ENCODE results near the gene POPDC2. TPM values are rescaled to one million over a fixed set of nuclear protein-coding genes. Genes with fewer than 3 reads are reported as not detected.
A peak's percentile ranks its signal among the peaks of the same experiment; 100 is the strongest.

The POPDC2 gene
- polyA plus RNA-seq, 4 donors: 1.8 to 8.6 (median 3.3) TPM

GRCh38 chr3:119639494-119640350, 20.7 kb downstream of the POPDC2 start:
- H3K9me3 ChIP-seq (ENCODE audit: control insufficient read depth in 2 of 2, insufficient read depth in 1 of 2, low read depth in 1 of 2, low read length in 1 of 2): no peaks in the 10 kb centered on the region
- no peak overlapping the region for H3K4me3 ChIP-seq (ENCODE audit: low read depth in 1 of 3, low read length in 3 of 3)
- 69 to 95% (median 82%) methylated on average over 2 of the region's 2 CpGs for WGBS, 3 donors
- no peaks in the 10 kb centered on the region for H3K27me3 ChIP-seq (ENCODE audit: control insufficient read depth in 3 of 3, insufficient read depth in 3 of 3, low read length in 3 of 3)
- peak overlapping the region in 1 of 3 donors; percentile 22 for H3K27ac ChIP-seq (ENCODE audit: low read depth in 1 of 3, low read length in 2 of 3)
- FAIRE-seq: no peak
- no peak for DNase-seq
- peaks cover 0 to 6% (median 2%) of the 10 kb centered on the region in 3 donors for H3K4me1 ChIP-seq (ENCODE audit: control insufficient read depth in 3 of 3, insufficient read depth in 2 of 3, low read depth in 1 of 3, low read length in 2 of 3)
- peaks cover 0 to 6% (median 0%) of the 10 kb centered on the region in 3 donors for H3K36me3 ChIP-seq (ENCODE audit: control insufficient read depth in 3 of 3, insufficient read depth in 2 of 3, low read depth in 1 of 3, low read length in 3 of 3)

- DNase-seq (no peak), FAIRE-seq (no peak)
- Histone ChIP-seq H3K27me3 (ENCODE audit: control insufficient read depth in 3 of 3, insufficient read depth in 3 of 3, low read length in 3 of 3) (no peaks in the 10 kb centered on the region), H3K27ac (ENCODE audit: low read depth in 1 of 3, low read length in 2 of 3) (peak overlapping the region in 1 of 3 donors; percentile 96), H3K36me3 (ENCODE audit: control insufficient read depth in 3 of 3, insufficient read depth in 2 of 3, low read depth in 1 of 3, low read length in 3 of 3) (peaks cover 0 to 5% (median 0%) of the 10 kb centered on the region in 3 donors), H3K4me3 (ENCODE audit: low read depth in 1 of 3, low read length in 3 of 3) (no peak overlapping the region), H3K9me3 (ENCODE audit: control insufficient read depth in 2 of 2, insufficient read depth in 1 of 2, low read depth in 1 of 2, low read length in 1 of 2) (no peaks in the 10 kb centered on the region), H3K4me1 (ENCODE audit: control insufficient read depth in 3 of 3, insufficient read depth in 2 of 3, low read depth in 1 of 3, low read length in 2 of 3) (peaks cover 0 to 6% (median 2%) of the 10 kb centered on the region in 3 donors)
- WGBS, 3 donors: 58 to 88% (median 77%) methylated on average over 3 of the region's 3 CpGs
Observed at GRCh38 chr3:119637679-119638477, 22.5 kb downstream of the POPDC2 start.

- Histone ChIP-seq H3K4me1 (ENCODE audit: control insufficient read depth in 3 of 3, insufficient read depth in 2 of 3, low read depth in 1 of 3, low read length in 2 of 3) (peaks cover 0 to 6% (median 2%) of the 10 kb centered on the region in 3 donors), H3K4me3 (ENCODE audit: low read depth in 1 of 3, low read length in 3 of 3) (no peak overlapping the region), H3K27ac (ENCODE audit: low read depth in 1 of 3, low read length in 2 of 3) (peak overlapping the region in 1 of 3 donors; percentile 96), H3K9me3 (ENCODE audit: control insufficient read depth in 2 of 2, insufficient read depth in 1 of 2, low read depth in 1 of 2, low read length in 1 of 2) (no peaks in the 10 kb centered on the region), H3K27me3 (ENCODE audit: control insufficient read depth in 3 of 3, insufficient read depth in 3 of 3, low read length in 3 of 3) (no peaks in the 10 kb centered on the region), H3K36me3 (ENCODE audit: control insufficient read depth in 3 of 3, insufficient read depth in 2 of 3, low read depth in 1 of 3, low read length in 3 of 3) (peaks cover 0 to under 1% (median 0%) of the 10 kb centered on the region in 3 donors)
- DNase-seq (no peak), FAIRE-seq (no peak)
- WGBS, 3 donors: 93 to 94% (median 93%) methylated on average over 4 of the region's 4 CpGs
Observed at GRCh38 chr3:119636891-119637611, 23.3 kb downstream of the POPDC2 start.

DNA sequence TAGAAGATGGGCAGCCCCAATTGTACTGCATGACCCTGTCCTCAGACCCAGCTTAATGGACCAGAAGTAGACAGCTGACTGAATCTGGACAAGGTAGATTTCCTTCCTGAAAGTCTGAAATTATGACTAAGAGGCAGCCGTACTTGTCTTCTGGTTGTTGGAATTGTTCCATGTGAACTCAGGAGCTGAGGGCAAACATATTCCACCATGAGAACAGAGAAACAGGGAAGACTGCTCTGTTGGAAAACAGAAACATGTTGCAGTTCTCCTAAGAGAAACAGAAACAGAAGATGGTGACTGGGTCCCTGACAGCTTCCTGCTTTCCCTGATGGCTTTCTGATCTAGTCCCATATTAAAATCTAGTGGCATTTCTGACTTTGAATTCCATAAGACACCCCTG, 24.1 kb downstream of the POPDC2 start:
- no peak for DNase-seq
- peaks cover 0 to 6% (median 2%) of the 10 kb centered on the region in 3 donors for H3K4me1 ChIP-seq (ENCODE audit: control insufficient read depth in 3 of 3, insufficient read depth in 2 of 3, low read depth in 1 of 3, low read length in 2 of 3)
- peak overlapping the region in 1 of 3 donors; percentile 12 for H3K27ac ChIP-seq (ENCODE audit: low read depth in 1 of 3, low read length in 2 of 3)
- H3K9me3 ChIP-seq (ENCODE audit: control insufficient read depth in 2 of 2, insufficient read depth in 1 of 2, low read depth in 1 of 2, low read length in 1 of 2): no peaks in the 10 kb centered on the region
- FAIRE-seq: no peak
- 36 to 39% (median 37%) methylated on average over 1 of the region's 1 CpG for WGBS, 3 donors
- no peaks in the 10 kb centered on the region for H3K36me3 ChIP-seq (ENCODE audit: control insufficient read depth in 3 of 3, insufficient read depth in 2 of 3, low read depth in 1 of 3, low read length in 3 of 3)
- no peaks in the 10 kb centered on the region for H3K27me3 ChIP-seq (ENCODE audit: control insufficient read depth in 3 of 3, insufficient read depth in 3 of 3, low read length in 3 of 3)
- H3K4me3 ChIP-seq (ENCODE audit: low read depth in 1 of 3, low read length in 3 of 3): no peak overlapping the region

- no peak for FAIRE-seq
- WGBS, 3 donors: 89 to 92% (median 92%) methylated on average over 10 of the region's 10 CpGs
Observed at GRCh38 chr3:119635719-119636118, 24.7 kb downstream of the POPDC2 start.

DNA sequence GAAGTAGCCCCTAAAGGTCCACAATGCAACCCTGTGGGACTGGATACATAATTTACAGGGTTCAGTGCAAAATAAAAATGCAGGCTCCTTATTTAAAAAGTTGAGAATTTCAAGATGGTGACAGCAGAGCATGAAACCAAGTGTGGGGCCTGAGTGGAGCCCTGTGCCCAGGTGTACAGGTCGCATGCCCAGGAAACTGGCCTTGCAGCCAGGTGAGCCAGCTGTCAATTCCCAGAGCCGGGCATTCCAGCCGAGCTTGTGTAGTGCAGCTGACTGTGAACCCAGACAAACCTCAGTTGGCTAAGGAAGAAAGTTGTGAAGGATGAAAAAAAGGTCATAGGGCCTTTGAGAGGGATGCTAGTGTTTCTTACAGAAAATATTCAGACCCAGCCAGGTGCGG, 27.6 kb downstream of the POPDC2 start:
- WGBS, 3 donors: 73 to 89% (median 75%) methylated on average over 4 of the region's 4 CpGs
- H3K4me1 ChIP-seq (ENCODE audit: control insufficient read depth in 3 of 3, insufficient read depth in 2 of 3, low read depth in 1 of 3, low read length in 2 of 3): peaks cover 0 to 4% (median under 1%) of the 10 kb centered on the region in 3 donors
- H3K9me3 ChIP-seq (ENCODE audit: control insufficient read depth in 2 of 2, insufficient read depth in 1 of 2, low read depth in 1 of 2, low read length in 1 of 2): no peaks in the 10 kb centered on the region
- no peak overlapping the region for H3K27ac ChIP-seq (ENCODE audit: low read depth in 1 of 3, low read length in 2 of 3)
- DNase-seq (no peak), FAIRE-seq (no peak)
- no peaks in the 10 kb centered on the region for H3K36me3 ChIP-seq (ENCODE audit: control insufficient read depth in 3 of 3, insufficient read depth in 2 of 3, low read depth in 1 of 3, low read length in 3 of 3)
- H3K27me3 ChIP-seq (ENCODE audit: control insufficient read depth in 3 of 3, insufficient read depth in 3 of 3, low read length in 3 of 3): no peaks in the 10 kb centered on the region
- no peak overlapping the region for H3K4me3 ChIP-seq (ENCODE audit: low read depth in 1 of 3, low read length in 3 of 3)

More at GRCh38 chr3:119635719-119636118, 24.7 kb downstream of the POPDC2 start:
- H3K4me1 ChIP-seq (ENCODE audit: control insufficient read depth in 3 of 3, insufficient read depth in 2 of 3, low read depth in 1 of 3, low read length in 2 of 3): peaks cover 0 to 6% (median 2%) of the 10 kb centered on the region in 3 donors
- DNase-seq: no peak
- H3K4me3 ChIP-seq (ENCODE audit: low read depth in 1 of 3, low read length in 3 of 3): no peak overlapping the region
- no peaks in the 10 kb centered on the region for H3K27me3 ChIP-seq (ENCODE audit: control insufficient read depth in 3 of 3, insufficient read depth in 3 of 3, low read length in 3 of 3)
- H3K36me3 ChIP-seq (ENCODE audit: control insufficient read depth in 3 of 3, insufficient read depth in 2 of 3, low read depth in 1 of 3, low read length in 3 of 3): no peaks in the 10 kb centered on the region
- no peaks in the 10 kb centered on the region for H3K9me3 ChIP-seq (ENCODE audit: control insufficient read depth in 2 of 2, insufficient read depth in 1 of 2, low read depth in 1 of 2, low read length in 1 of 2)
- H3K27ac ChIP-seq (ENCODE audit: low read depth in 1 of 3, low read length in 2 of 3): peak overlapping the region in 1 of 3 donors; percentile 12

GRCh38 chr3:119632216-119632615, 28.2 kb downstream of the POPDC2 start:
- H3K27ac ChIP-seq (ENCODE audit: low read depth in 1 of 3, low read length in 2 of 3): no peak overlapping the region
- no peak overlapping the region for H3K4me3 ChIP-seq (ENCODE audit: low read depth in 1 of 3, low read length in 3 of 3)
- no peaks in the 10 kb centered on the region for H3K27me3 ChIP-seq (ENCODE audit: control insufficient read depth in 3 of 3, insufficient read depth in 3 of 3, low read length in 3 of 3)
- H3K9me3 ChIP-seq (ENCODE audit: control insufficient read depth in 2 of 2, insufficient read depth in 1 of 2, low read depth in 1 of 2, low read length in 1 of 2): no peaks in the 10 kb centered on the region
- no peaks in the 10 kb centered on the region for H3K36me3 ChIP-seq (ENCODE audit: control insufficient read depth in 3 of 3, insufficient read depth in 2 of 3, low read depth in 1 of 3, low read length in 3 of 3)
- 72 to 81% (median 74%) methylated on average over 4 of the region's 4 CpGs for WGBS, 3 donors
- DNase-seq (no peak), FAIRE-seq (no peak)
- H3K4me1 ChIP-seq (ENCODE audit: control insufficient read depth in 3 of 3, insufficient read depth in 2 of 3, low read depth in 1 of 3, low read length in 2 of 3): peaks cover 0 to 4% (median 0%) of the 10 kb centered on the region in 3 donors

DNA sequence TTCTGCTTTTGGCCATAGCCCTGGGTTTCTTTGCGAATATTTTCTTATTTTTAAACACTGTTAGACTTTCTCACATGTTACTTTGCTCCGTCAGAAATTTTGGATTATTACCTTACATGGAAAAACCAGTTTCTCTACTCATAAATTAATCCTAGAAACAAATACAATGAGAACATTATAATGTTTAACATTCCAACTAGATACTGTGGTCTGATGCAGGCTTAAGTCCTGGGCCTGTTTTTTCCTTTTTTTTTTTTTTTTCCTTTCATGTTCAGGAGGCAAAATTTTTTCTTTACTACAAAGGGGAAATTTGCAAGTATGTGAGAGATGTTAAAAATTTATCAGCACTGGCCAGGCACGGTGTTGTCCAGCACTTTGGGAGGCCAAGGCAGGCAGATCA, 28.9 kb downstream of the POPDC2 start:
- 69 to 77% (median 72%) methylated on average over 3 of the region's 3 CpGs for WGBS, 3 donors
- H3K27ac ChIP-seq (ENCODE audit: low read depth in 1 of 3, low read length in 2 of 3): no peak overlapping the region
- FAIRE-seq: no peak

More for the DNA sequence above, 28.9 kb downstream of the POPDC2 start:
- Histone ChIP-seq H3K27me3 (ENCODE audit: control insufficient read depth in 3 of 3, insufficient read depth in 3 of 3, low read length in 3 of 3) (no peaks in the 10 kb centered on the region), H3K9me3 (ENCODE audit: control insufficient read depth in 2 of 2, insufficient read depth in 1 of 2, low read depth in 1 of 2, low read length in 1 of 2) (no peaks in the 10 kb centered on the region), H3K4me3 (ENCODE audit: low read depth in 1 of 3, low read length in 3 of 3) (no peak overlapping the region), H3K36me3 (ENCODE audit: control insufficient read depth in 3 of 3, insufficient read depth in 2 of 3, low read depth in 1 of 3, low read length in 3 of 3) (no peaks in the 10 kb centered on the region), H3K4me1 (ENCODE audit: control insufficient read depth in 3 of 3, insufficient read depth in 2 of 3, low read depth in 1 of 3, low read length in 2 of 3) (peaks cover 0 to 4% (median 0%) of the 10 kb centered on the region in 3 donors)
- no peak for DNase-seq

Measured in small intestine (tissue), 7 donors.